Measurements from ENCODE around the gene CCDC142. TPM values are rescaled to one million over a fixed set of nuclear protein-coding genes. Genes with fewer than 3 reads are reported as not detected.

Gene CCDC142
- total RNA-seq, 1 experiment from 2014 or later: 14.0 TPM

GRCh38 chr2:74448771-74449170 lies 34.0 kb downstream of the CCDC142 start (continued):
- TF ChIP-seq USF1 (CRISPR knock-in tag; IDR thresholded peaks at IDR 0.05) (no peak), ATF6 (CRISPR knock-in tag; IDR thresholded peaks at IDR 0.05) (no peak)

- CTCF ChIA-PET: no interaction called here
Measured at GRCh38 chr2:74447230-74447999, 35.4 kb downstream of the CCDC142 start.

GRCh38 chr2:74444498-74445318 lies 38.1 kb downstream of the CCDC142 start:
- no peak for DNase-seq (ENCODE audit: low spot score)
- no peak for ATAC-seq
- no peak overlapping the region; the same call in 1 of the 2 replicates for H3K27ac Mint-ChIP-seq
- TF ChIP-seq ZSCAN18 (CRISPR knock-in tag; IDR thresholded peaks at IDR 0.05) (no peak), CREM (CRISPR knock-in tag; IDR thresholded peaks at IDR 0.05) (no peak), ETV6 (CRISPR knock-in tag; IDR thresholded peaks at IDR 0.05) (no peak), TEAD4 (CRISPR knock-in tag; IDR thresholded peaks at IDR 0.05) (no peak), E2F1 (CRISPR knock-in tag; IDR thresholded peaks at IDR 0.05) (no peak), MYBL2 (CRISPR knock-in tag; IDR thresholded peaks at IDR 0.05) (no peak), E2F4 (CRISPR knock-in tag; IDR thresholded peaks at IDR 0.05; ENCODE audit: borderline replicate concordance, low read depth) (no peak), NR2C2 (CRISPR knock-in tag; IDR thresholded peaks at IDR 0.05) (no peak), TEAD1 (CRISPR knock-in tag; IDR thresholded peaks at IDR 0.05) (no peak), SMAD3 (CRISPR knock-in tag; IDR thresholded peaks at IDR 0.05; ENCODE audit: borderline replicate concordance) (no peak), GABPB1 (CRISPR knock-in tag; IDR thresholded peaks at IDR 0.05) (no peak), HMGA2 (CRISPR knock-in tag; IDR thresholded peaks at IDR 0.05) (no peak), ZMAT4 (CRISPR knock-in tag; IDR thresholded peaks at IDR 0.05) (no peak), CTCF (IDR thresholded peaks at IDR 0.05) (no peak)

More at GRCh38 chr2:74447230-74447999, 35.4 kb downstream of the CCDC142 start:
- no peak for ATAC-seq
- H3K4me3 Mint-ChIP-seq: no peak overlapping the region
- peaks cover 12% of the 10 kb centered on the region; the same call in 1 of the 2 replicates for H3K4me1 Mint-ChIP-seq
- H3K27ac Mint-ChIP-seq: no peak overlapping the region
- no peak for DNase-seq (ENCODE audit: low spot score)
- peaks cover 20% of the 10 kb centered on the region for H3K27me3 Mint-ChIP-seq (ENCODE audit: low read depth)
- TF ChIP-seq SOX15 (CRISPR knock-in tag; IDR thresholded peaks at IDR 0.05): no peak
- TF ChIP-seq ETV6 (CRISPR knock-in tag; IDR thresholded peaks at IDR 0.05): no peak
- TF ChIP-seq ZNF232 (CRISPR knock-in tag; IDR thresholded peaks at IDR 0.05): no peak
- TF ChIP-seq TCF7 (CRISPR knock-in tag; IDR thresholded peaks at IDR 0.05; ENCODE audit: low read depth): no peak
- TF ChIP-seq ZNF416 (CRISPR knock-in tag; IDR thresholded peaks at IDR 0.05): no peak
- no peak for TF ChIP-seq MXD4 (CRISPR knock-in tag; IDR thresholded peaks at IDR 0.05; ENCODE audit: borderline replicate concordance)
- TF ChIP-seq ZSCAN18 (CRISPR knock-in tag; IDR thresholded peaks at IDR 0.05): no peak
- H3K36me3 Mint-ChIP-seq: no peaks in the 10 kb centered on the region
- POLR2A ChIA-PET: interaction anchor here (1.2 kb wide), 1 partner anchor 7 kb away, joined by 3 read pairs; no protein-coding TSS in a partner anchor
- no peaks in the 10 kb centered on the region for H3K9me3 Mint-ChIP-seq

More at GRCh38 chr2:74444498-74445318, 38.1 kb downstream of the CCDC142 start:
- ChIA-PET CTCF (interaction anchor here (0.8 to 1.1 kb wide), 2 partner anchors 53 to 110 kb away, joined by 3 to 4 read pairs; no protein-coding TSS in a partner anchor), POLR2A (interaction anchor here (1.4 kb wide), 1 partner anchor 14 kb away, joined by 3 read pairs; the partner anchor contains the start of gene WBP1)
- Mint-ChIP-seq H3K4me1 (peaks cover 14% of the 10 kb centered on the region), H3K4me3 (no peak overlapping the region), H3K9me3 (no peaks in the 10 kb centered on the region), H3K27me3 (ENCODE audit: low read depth) (peaks cover 16% of the 10 kb centered on the region), H3K36me3 (no peaks in the 10 kb centered on the region)
